ENCODE measurements around the gene CHCHD1.

The CHCHD1 gene

GRCh38 chr10:73813333-73813732, 31.5 kb downstream of the CHCHD1 start:
- no peak for TF ChIP-seq JUND (IDR thresholded peaks at IDR 0.05; ENCODE audit: low read depth)
- in situ Hi-C loops (cut with HindIII; ENCODE audit: low pct_unique_long_range_greater_than_20kb, low sequenced_read_pairs), result no loop called here
- DNase-seq (ENCODE audit: low read depth in 1 of 2, low spot score in 1 of 2), result no peak

- no peak for TF ChIP-seq JUND (IDR thresholded peaks at IDR 0.05; ENCODE audit: low read depth)
- DNase-seq (ENCODE audit: low read depth in 1 of 2, low spot score in 1 of 2), result no peak
- in situ Hi-C loops (cut with HindIII; ENCODE audit: low pct_unique_long_range_greater_than_20kb, low sequenced_read_pairs), result no loop called here
Observed at GRCh38 chr10:73814276-73814895, 32.5 kb downstream of the CHCHD1 start.

- in situ Hi-C loops (cut with HindIII; ENCODE audit: low pct_unique_long_range_greater_than_20kb, low sequenced_read_pairs), result no loop called here
- TF ChIP-seq JUND (IDR thresholded peaks at IDR 0.05; ENCODE audit: low read depth), result no peak
- DNase-seq (ENCODE audit: low read depth in 1 of 2, low spot score in 1 of 2), result peak; percentile 51 to 55
Observed at GRCh38 chr10:73814896-73815718, 33.3 kb downstream of the CHCHD1 start.

DNA sequence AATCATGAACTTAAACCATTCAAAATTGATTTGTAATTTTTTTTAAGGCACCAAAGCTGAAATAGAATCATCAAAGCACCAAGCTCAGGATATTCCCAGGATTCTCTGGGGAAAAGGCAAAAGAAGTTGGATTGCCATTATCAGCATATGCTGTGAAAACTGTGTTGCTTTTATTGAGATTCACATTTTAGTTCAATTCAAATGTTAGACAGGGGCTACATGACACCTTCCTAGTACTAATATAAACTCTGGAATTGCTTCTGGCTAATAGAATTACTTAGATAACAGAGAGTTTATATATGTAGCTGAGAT, 33.8 kb downstream of the CHCHD1 start:
- in situ Hi-C loops (cut with HindIII; ENCODE audit: low pct_unique_long_range_greater_than_20kb, low sequenced_read_pairs), result no loop called here
- TF ChIP-seq JUND (IDR thresholded peaks at IDR 0.05; ENCODE audit: low read depth), result no peak
- DNase-seq (ENCODE audit: low read depth in 1 of 2, low spot score in 1 of 2), result no peak

GRCh38 chr10:73816917-73817729, 35.3 kb downstream of the CHCHD1 start:
- in situ Hi-C loops (cut with HindIII; ENCODE audit: low pct_unique_long_range_greater_than_20kb, low sequenced_read_pairs), result no loop called here
- no peak for TF ChIP-seq JUND (IDR thresholded peaks at IDR 0.05; ENCODE audit: low read depth)
- DNase-seq (ENCODE audit: low read depth in 1 of 2, low spot score in 1 of 2), result no peak

- no peak for DNase-seq (ENCODE audit: low read depth in 1 of 2, low spot score in 1 of 2)
- no peak for TF ChIP-seq JUND (IDR thresholded peaks at IDR 0.05; ENCODE audit: low read depth)
- in situ Hi-C loops (cut with HindIII; ENCODE audit: low pct_unique_long_range_greater_than_20kb, low sequenced_read_pairs), result no loop called here
Observed at GRCh38 chr10:73817826-73818225, 36.0 kb downstream of the CHCHD1 start.

DNA sequence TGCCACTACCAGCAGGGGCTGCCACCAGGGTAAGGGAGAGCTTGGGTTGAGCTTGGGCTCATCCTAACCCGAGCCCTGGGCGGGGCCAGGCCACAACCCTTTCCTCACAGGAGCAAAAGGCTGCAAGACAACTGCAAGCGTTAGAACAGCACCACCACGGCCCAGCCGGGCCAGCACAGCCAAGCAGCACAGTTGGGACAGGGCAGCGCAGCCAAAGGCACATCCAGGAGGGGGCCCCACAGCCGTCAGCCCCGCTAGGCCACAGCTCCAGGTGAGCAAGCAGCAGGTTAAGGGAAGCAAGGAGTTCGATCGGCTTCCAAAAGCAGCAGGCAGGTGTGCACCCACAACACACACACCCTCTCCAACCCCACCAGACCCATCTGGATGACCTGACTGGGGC, 36.6 kb downstream of the CHCHD1 start:
- in situ Hi-C loops (cut with HindIII; ENCODE audit: low pct_unique_long_range_greater_than_20kb, low sequenced_read_pairs), result no loop called here
- no peak for TF ChIP-seq JUND (IDR thresholded peaks at IDR 0.05; ENCODE audit: low read depth)
- peak in 1 of 2 experiments; percentile 24 for DNase-seq (ENCODE audit: low read depth in 1 of 2, low spot score in 1 of 2)

DNA sequence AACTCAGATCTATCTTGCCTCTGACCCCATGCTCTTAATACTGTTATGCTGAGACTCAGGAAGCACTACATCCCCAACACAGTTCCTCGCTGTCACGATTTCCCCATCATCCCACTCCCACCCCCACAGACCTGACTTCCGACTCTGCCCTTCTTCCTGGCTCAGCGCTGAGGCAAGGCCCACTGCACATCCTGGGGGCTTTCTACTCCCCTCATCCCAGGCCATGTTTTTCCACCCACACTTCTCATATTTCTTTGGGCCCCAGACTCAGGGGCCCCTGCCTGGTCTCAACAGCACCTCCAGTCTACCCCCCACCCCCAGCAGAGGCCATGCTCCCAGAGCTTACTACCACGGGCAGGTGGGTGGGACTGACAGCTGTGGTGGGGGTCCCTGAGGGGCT, 37.2 kb downstream of the CHCHD1 start:
- DNase-seq (ENCODE audit: low read depth in 1 of 2, low spot score in 1 of 2), result no peak
- no peak for TF ChIP-seq JUND (IDR thresholded peaks at IDR 0.05; ENCODE audit: low read depth)
- in situ Hi-C loops (cut with HindIII; ENCODE audit: low pct_unique_long_range_greater_than_20kb, low sequenced_read_pairs), result no loop called here

DNA sequence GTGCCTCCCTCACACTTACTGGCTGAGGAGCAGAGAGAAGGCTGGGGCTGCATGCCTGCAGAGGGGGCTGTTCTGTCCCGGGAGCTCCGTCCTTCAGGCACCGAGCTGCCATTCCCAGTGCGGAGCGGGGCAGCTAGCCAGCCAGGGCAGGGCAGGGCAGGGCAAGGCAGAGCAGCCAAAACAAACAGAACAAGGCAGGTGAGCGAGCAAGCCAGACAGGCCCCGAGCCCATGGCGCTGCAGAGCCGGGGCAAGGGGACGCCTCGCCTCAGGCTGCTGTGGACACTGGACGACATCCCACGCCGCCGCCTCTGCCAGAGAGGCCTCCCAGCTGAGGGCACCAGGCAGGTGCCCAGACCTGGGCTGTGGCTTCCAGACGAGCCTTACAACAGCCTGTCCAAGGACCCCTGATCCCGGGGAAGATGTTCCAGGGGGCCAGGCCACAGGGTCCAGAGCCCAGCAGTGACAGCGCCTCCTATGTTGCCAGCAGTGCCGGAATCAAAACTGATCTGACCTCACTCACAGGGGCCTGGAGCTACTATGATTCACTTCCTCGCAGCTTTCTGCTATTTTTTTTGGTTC, 37.8 kb downstream of the CHCHD1 start:
- no peak for TF ChIP-seq JUND (IDR thresholded peaks at IDR 0.05; ENCODE audit: low read depth)
- in situ Hi-C loops (cut with HindIII; ENCODE audit: low pct_unique_long_range_greater_than_20kb, low sequenced_read_pairs), result no loop called here
- DNase-seq (ENCODE audit: low read depth in 1 of 2, low spot score in 1 of 2), result peak; percentile 89 to 92

GRCh38 chr10:73823391-73823790, 41.5 kb downstream of the CHCHD1 start:
- DNase-seq (ENCODE audit: low read depth in 1 of 2, low spot score in 1 of 2), result no peak
- in situ Hi-C loops (cut with HindIII; ENCODE audit: low pct_unique_long_range_greater_than_20kb, low sequenced_read_pairs), result no loop called here
- TF ChIP-seq JUND (IDR thresholded peaks at IDR 0.05; ENCODE audit: low read depth), result no peak

DNA sequence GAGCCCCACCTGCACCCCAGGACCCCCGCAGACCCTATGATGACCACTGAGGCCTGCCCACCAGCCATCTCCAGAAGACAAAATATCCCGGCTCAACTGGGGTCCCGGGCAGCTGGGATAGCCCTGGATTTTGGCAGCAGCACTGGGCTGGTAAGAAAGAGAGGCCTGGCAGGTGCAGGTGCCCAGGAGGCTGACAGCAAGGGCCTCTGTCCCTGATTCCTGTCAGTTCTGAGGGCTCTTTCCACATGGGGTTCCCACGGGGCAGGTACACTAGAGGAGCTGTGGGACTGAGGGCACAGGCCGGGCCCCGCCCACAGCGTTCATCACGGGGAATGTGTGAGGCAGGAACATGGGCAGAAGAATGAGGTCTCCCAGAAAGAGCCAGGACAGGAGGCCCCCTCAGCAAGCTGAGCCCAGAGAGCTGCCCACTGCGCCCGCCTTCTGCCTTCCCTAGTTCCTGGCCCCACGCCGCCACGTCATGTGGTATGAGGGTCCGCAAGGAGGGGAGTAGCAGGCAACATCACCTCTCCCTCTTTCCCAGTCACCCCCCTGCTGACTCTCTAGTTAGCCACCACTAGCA, 42.4 kb downstream of the CHCHD1 start:
- TF ChIP-seq JUND (IDR thresholded peaks at IDR 0.05; ENCODE audit: low read depth), result no peak
- no peak for DNase-seq (ENCODE audit: low read depth in 1 of 2, low spot score in 1 of 2)
- in situ Hi-C loops (cut with HindIII; ENCODE audit: low pct_unique_long_range_greater_than_20kb, low sequenced_read_pairs), result no loop called here

DNA sequence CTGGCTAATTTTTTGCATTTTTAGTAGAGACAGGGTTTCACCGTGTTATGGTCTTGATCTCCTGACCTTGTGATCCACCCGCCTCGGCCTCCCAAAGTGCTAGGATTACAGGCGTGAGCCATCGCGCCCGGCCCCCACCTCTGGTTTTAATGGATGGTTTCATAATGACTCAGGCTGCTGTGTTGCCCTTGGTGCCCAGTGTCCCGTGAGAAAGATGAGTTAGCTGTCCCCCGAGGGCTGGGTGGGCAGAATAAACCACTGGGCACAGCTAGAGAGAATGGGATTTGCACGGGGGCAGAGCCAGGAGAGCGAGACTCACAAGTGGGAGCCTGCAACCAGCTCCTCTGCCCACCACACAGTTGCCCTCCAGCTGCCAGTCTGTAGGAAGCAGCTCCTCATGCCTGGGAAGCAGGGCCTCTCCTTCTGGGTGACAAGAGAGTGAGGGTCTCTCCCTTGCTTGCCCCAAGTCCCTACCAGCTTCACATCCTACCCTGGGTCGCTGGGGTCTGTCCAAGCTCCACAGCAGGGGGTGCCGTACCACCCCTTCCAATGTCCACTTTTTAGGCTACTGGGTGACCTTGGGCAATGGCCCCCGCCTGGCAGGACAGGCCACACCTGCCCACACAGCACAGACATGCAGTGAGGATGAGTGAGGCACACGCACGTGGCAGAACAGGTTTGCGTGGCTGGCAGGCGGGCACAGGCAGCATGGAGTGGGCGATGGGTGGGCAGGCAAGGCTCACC, 45.7 kb downstream of the CHCHD1 start:
- no peak for TF ChIP-seq JUND (IDR thresholded peaks at IDR 0.05; ENCODE audit: low read depth)
- DNase-seq (ENCODE audit: low read depth in 1 of 2, low spot score in 1 of 2), result no peak
- in situ Hi-C loops (cut with HindIII; ENCODE audit: low pct_unique_long_range_greater_than_20kb, low sequenced_read_pairs), result no loop called here

Data from T47D (cell line).